ENCODE results near the gene CD151. TPM values are rescaled to one million over a fixed set of nuclear protein-coding genes. Genes with fewer than 3 reads are reported as not detected.
A peak's percentile ranks its signal among the peaks of the same experiment; 100 is the strongest.

The CD151 gene
- total RNA-seq, 1 donor from 2014 or later = 498 TPM

- no peak for DNase-seq (ENCODE audit: low read depth in 2 of 2)
Measured at GRCh38 chr11:856397-856796, 23.6 kb downstream of the CD151 start.

GRCh38 chr11:858053-858761 is 25.5 kb downstream of the CD151 start:
- DNase-seq (ENCODE audit: low read depth in 2 of 2) = no peak

GRCh38 chr11:858762-859339 is 26.1 kb downstream of the CD151 start:
- no peak for DNase-seq (ENCODE audit: low read depth in 2 of 2)

DNA sequence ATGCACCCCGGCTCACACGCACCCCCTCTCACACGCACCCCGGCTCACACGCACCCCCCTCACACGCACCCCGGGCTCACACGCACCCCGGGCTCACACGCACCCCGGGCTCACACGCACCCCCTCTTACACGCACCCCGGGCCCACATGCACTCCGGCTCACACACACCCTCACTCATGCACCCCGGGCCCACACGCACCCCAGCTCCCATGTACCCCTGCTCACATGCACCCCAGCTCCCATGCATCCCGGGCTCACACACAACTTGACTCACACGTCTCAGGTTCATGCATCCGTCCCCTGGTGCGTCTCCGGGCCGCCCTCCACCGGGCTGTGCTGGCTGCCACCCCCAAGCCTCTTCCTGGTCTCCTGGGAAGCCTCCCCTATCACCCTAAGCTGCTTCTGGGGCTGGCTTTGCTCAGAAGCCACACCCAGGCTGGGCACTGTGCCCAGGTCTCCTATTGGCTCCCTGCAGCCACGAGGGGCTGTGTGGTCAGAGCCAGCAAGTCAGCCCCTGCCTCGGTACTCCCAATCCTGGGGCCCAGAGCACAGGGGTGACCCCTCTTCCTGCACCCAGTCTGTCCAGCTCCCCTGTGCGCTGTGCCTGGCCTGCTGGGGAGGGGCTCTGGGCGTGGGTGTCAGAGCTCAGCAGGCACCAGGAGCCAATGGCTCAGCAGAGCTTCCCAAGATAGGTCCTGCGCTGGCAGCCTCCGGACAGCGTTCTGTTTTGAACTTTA is 26.8 kb downstream of the CD151 start:
- peak in 1 of 2 donors; percentile 57 for DNase-seq (ENCODE audit: low read depth in 2 of 2)

DNA sequence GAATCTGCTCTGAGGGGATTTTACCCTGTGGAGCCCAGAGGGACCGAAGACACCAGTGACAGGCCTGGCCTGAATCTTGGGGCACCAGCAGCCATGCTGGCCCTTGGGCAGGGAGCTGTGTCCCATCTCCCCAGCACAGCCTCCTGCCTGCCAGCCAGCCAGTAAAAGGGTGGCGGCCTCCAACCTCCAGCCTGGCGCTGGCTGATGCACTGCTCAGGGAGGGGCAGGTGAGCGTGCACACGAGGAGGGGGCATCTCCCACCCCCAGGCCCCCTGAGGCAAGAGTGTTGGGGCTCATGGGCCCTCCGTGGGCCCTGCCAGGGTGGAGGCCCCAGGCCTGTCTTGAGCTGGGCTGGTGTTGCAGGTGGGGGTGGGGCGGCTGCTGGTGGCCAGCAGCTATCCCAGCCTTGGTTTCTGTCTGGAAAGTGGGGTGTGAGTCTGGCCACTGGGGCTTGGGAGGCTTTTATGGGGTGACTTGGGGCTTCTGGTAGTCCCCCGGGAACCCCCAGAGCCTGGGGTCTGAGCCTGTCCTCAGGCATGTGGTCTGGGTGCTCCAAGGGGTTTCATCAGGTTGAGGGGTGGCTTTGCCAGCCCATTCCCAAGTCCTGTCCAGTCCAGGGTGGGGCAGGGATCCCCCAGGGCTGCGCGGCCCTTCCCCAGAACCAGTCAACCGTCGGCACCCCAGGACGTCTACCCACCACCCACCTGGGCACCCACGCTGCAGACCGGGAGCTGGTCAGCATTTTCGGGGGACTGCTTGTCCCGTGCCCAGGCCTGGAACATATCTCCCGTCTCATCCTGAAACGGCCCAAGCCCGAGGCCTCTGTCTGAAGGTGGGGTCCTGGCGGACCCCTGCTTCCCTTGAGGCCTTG is 27.7 kb downstream of the CD151 start:
- no peak for DNase-seq (ENCODE audit: low read depth in 2 of 2)

- DNase-seq (ENCODE audit: low read depth in 2 of 2) = no peak
Measured at GRCh38 chr11:861105-861479, 28.3 kb downstream of the CD151 start.

DNA sequence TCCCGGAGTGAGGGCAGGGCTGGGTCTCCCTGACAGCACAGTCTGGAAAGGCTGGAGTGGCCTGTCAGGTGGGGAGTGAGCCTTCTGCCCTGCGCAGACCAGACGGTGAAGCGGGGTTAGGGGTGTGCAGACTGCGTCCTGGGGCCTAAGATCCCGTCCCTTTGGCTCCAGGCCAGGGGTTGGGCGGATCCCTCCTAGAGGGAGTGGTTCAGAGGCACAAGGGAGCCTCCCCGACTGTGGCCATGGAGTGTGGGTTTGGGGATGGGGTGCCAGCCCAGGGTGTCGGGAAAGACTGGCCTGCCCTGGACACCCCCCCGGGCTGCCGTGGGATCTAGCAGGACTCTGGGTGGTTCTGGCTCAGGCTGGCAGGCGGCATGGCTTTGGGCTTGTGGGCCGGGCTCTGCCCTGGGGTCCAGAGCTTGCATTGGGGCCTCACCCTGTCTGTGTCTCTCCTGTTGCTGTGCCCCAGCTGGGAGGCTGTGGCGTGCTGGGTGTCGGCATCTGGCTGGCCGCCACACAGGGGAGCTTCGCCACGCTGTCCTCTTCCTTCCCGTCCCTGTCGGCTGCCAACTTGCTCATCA is 29.4 kb downstream of the CD151 start:
- no peak for DNase-seq (ENCODE audit: low read depth in 2 of 2)

DNA sequence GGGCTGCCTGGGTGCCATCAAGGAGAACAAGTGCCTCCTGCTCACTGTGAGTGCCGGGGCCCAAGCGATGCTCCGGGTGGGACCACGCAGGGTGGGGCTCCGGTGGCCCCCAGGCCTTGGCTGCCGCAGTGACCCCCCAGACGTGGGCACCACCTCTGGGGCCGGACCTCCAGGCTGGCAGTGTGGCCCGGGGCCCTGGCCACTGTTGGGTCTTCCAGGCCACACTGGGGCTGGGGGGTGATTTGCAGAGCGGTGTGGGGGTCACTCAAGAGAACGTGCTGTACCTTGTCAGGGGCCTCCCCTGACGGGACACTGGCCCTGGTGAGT is 29.9 kb downstream of the CD151 start:
- DNase-seq (ENCODE audit: low read depth in 2 of 2) = no peak

GRCh38 chr11:863023-863909 is 30.5 kb downstream of the CD151 start:
- no peak for DNase-seq (ENCODE audit: low read depth in 2 of 2)

DNA sequence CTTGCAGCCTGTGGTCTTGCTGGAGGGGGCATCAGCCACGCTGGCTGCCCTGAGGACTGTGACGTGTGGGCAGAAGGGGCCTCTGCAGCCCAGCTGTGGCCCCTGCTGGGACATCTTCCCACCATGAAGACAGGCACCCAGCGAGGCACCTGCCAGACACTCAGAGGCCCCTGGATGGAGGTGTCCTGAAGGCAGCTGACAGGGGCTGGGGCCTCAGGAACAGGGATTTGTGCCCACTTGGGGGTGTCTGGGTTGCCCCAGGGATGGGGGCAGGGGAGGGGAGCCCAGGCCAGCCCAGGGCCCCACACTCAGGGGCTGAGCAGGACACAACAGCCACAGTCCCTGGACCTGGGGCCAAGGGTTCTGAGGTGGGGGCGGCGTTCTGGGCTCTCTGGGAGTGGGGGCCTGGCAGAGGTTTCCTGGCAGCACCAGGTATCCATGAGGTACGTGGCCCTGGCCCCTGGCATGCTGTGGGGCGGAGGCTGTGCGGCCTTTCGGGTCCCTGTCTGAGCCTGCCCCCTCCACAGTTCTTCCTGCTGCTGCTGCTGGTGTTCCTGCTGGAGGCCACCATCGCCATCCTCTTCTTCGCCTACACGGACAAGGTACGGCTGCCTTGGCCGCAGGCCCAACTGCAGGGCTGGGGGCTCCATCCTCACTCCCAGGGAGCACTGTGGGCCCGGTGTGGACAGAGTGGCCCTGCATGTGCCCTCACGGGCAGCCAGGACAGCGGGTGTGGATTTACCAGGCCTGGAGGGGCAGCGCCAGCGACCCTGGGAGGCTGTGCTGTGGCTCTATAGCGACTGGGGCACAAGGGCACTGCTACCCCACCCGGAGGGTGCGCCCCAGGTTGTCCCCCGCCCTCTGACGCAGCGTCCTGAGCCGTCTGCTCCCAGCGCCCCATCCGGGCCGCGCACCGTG is 31.4 kb downstream of the CD151 start:
- DNase-seq (ENCODE audit: low read depth in 2 of 2) = no peak

DNA sequence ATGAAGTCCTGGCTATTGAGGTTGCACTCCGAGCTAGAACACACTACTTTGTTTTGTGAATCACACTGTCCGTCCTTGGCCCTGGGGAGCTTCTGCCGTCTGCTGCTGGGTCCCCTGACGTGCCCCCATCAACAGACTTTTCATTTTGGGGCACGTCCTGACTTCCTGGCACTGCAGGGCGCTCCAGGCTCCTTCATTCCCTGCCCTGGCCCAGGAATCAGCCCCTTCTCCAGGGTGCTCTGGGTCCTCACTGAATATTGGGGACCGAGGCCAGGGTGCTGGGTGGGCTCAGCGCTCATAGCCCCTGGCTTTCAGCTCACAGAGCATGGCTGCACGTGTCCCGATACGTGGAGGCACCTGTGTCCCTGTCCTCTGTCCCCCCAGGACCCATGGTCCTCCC is 32.1 kb downstream of the CD151 start:
- DNase-seq (ENCODE audit: low read depth in 2 of 2) = no peak

DNA sequence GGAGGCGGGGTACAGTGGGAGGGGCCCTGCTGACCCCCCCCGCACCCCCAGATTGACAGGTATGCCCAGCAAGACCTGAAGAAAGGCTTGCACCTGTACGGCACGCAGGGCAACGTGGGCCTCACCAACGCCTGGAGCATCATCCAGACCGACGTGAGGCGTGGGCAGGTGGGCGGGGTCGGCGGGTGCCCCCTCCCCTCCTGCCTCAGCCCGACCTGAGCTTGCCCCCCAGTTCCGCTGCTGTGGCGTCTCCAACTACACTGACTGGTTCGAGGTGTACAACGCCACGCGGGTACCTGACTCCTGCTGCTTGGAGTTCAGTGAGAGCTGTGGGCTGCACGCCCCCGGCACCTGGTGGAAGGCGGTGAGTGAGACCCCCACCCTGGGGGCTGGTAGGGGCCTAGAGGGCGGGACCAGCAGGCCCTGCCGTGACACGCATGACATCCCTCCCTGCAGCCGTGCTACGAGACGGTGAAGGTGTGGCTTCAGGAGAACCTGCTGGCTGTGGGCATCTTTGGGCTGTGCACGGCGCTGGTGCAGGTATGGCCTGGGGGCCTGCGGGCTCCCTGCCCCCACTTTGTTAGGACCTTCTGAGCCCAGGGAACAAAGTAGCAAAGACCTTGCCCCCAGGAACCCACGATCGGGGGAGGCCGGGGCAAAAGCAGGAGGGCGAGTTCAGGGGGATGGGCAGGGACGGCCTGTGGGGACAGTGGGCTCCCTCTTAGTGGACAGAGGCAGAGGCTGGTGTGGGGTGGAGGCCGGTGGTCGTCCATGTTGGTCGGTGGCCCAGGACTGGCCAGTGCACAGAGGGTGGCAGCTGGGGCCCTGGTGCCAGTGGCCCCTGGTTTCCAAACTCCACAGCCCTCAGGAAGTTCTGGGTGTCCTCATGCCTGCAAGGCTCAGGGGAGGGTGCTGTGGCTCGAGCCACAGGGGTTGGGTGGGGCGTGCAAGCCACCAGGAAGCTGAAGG is 33.0 kb downstream of the CD151 start:
- DNase-seq (ENCODE audit: low read depth in 2 of 2) = no peak

DNA sequence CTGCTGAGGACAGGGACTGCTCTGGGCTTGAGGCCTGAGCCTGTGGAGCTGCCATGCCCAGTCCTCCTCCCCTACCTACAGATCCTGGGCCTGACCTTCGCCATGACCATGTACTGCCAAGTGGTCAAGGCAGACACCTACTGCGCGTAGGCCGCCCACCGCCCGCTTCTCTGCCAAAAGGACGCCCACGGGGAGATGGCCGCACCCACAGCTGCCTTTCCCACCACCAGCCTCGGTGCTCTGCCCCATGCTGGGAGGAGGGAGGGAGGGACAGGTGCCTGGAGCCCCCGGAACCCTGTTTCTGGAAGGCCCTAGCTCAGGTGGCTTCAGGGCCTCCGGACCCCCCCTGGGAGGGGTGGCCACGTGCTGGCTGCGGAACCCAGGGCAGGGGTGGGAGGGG is 33.7 kb downstream of the CD151 start:
- no peak for DNase-seq (ENCODE audit: low read depth in 2 of 2)

- DNase-seq (ENCODE audit: low read depth in 2 of 2) = no peak
Measured at GRCh38 chr11:867856-868358, 35.2 kb downstream of the CD151 start.

DNA sequence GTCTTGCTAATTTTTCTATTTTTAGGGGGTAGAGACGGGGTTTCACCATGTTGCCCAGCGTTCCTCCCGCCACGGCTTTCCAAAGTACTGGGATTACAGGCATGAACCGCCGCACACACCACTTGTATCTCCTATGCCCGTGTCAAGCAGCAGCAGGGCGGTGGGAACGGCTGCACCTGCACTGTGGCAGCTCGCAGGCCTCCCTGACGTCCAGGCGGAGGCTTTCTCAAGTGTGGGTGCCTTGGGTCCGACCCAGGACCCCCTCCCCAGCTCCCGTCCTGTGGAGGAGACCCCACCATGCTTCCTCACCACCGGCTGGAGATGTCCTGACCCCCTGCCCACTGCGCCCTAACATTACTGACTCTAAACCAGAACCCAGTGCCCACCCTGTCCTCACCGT is 35.6 kb downstream of the CD151 start:
- no peak for DNase-seq (ENCODE audit: low read depth in 2 of 2)

DNA sequence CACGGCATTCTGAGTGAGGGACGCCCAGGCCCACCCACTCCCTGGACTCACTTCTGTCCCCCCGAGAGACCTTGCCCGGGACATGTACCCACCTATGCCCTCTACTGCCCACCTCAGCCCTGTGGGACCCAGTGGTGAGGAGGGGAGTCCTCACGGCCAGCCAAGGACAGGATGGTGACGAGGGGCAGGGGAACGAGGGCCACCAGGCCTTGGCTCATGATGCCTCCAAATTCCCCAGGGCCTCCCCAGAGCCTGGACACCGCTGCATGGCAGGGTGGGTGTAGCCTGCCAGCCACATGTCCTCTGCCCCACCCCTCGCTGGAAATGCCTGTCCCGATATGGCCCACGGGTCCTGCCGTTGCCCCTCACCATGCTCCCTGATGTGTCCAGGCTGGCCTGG is 36.0 kb downstream of the CD151 start:
- DNase-seq (ENCODE audit: low read depth in 2 of 2) = no peak

- DNase-seq (ENCODE audit: low read depth in 2 of 2) = no peak
Measured at GRCh38 chr11:869399-870126, 36.8 kb downstream of the CD151 start.

DNA sequence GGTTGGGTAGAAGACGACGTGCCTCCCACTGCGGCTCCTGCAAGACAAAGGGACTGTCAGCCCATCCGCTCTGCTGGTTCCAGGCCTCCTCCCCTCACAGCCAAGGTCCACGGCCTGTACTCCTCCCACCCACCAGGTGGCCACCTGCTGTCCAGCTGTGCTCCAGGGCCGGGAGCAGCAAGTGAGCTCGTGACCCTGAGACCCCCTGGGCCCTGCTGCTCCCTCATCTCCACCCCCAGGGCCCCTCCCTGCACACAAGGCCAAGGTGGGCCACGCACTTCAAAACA is 37.3 kb downstream of the CD151 start:
- no peak for DNase-seq (ENCODE audit: low read depth in 2 of 2)
